Glutamatergic neuron (in vitro differentiated cells): ENCODE measurements around the gene ARMH2. TPM values are rescaled to one million over a fixed set of nuclear protein-coding genes. Genes with fewer than 3 reads are reported as not detected.
"Not testable (repeated sequence)": the region's sequence is repeated elsewhere in the genome, so short reads cannot be mapped to it uniquely, and the experiment has no call there.

ENCODE experiments used
- DNase-seq: peaks from one replicate; pipeline ENCODE4 v3.0.0; 2022
- H3K27ac Mint-ChIP-seq: one replicate; pipeline ENCODE4 v1.8.0; 2020; ENCODE audit warnings: mild to moderate bottlenecking, mixed read lengths, inconsistent platforms; ENCODE audit not compliant: unreplicated experiment
- H3K27me3 Mint-ChIP-seq: one replicate; pipeline ENCODE4 v1.8.0; 2020; ENCODE audit warnings: mild to moderate bottlenecking, moderate library complexity, mixed read lengths, inconsistent platforms; ENCODE audit not compliant: unreplicated experiment
- H3K36me3 Mint-ChIP-seq: one replicate; pipeline ENCODE4 v1.8.0; 2020; ENCODE audit warnings: mild to moderate bottlenecking, mixed read lengths, inconsistent platforms; ENCODE audit not compliant: unreplicated experiment
- H3K4me1 Mint-ChIP-seq: one replicate; pipeline ENCODE4 v1.8.0; 2020; ENCODE audit warnings: mild to moderate bottlenecking, low read depth, mixed read lengths, inconsistent platforms; ENCODE audit not compliant: unreplicated experiment
- H3K4me3 Mint-ChIP-seq: one replicate; pipeline ENCODE4 v1.8.0; 2020; ENCODE audit warnings: mild to moderate bottlenecking, mixed read lengths, inconsistent platforms; ENCODE audit not compliant: unreplicated experiment
- H3K9me3 Mint-ChIP-seq: one replicate; pipeline ENCODE4 v1.8.0; 2020; ENCODE audit warnings: mild to moderate bottlenecking, moderate library complexity, mixed read lengths, inconsistent platforms; ENCODE audit not compliant: unreplicated experiment
- CTCF ChIP-seq: fragments of 200-600 bp; sonication (generic); IDR thresholded peaks from one replicate; pipeline ENCODE4 v1.5.0; 2021; ENCODE audit not compliant: partially characterized antibody, unreplicated experiment
- total RNA-seq: library from RNA; stranded (reverse); fragmentation: NEBNext Ultra II Directional; extraction: Animal tissue kit (Norgen Biotek cat#: 25700); gene quantifications from one replicate; pipeline ENCODE4 v1.2.1, GENCODE V29; 2021; ENCODE audit not compliant: unreplicated experiment

Gene ARMH2
- total RNA-seq, 1 donor from 2014 or later = 0.54 TPM

GRCh38 chr6:24752503-24752902 is 46.2 kb downstream of the ARMH2 start:
- H3K4me3 Mint-ChIP-seq = no peak overlapping the region
- no peaks in the 10 kb centered on the region for H3K4me1 Mint-ChIP-seq
- TF ChIP-seq CTCF = no peak
- no peaks in the 10 kb centered on the region for H3K36me3 Mint-ChIP-seq
- peaks cover 2% of the 10 kb centered on the region for H3K27me3 Mint-ChIP-seq
- H3K9me3 Mint-ChIP-seq = peaks cover 3% of the 10 kb centered on the region
- H3K27ac Mint-ChIP-seq = no peak overlapping the region
- DNase-seq = no peak

GRCh38 chr6:24750878-24751277 is 47.8 kb downstream of the ARMH2 start:
- not testable (repeated sequence) for DNase-seq, H3K36me3 Mint-ChIP-seq, H3K4me1 Mint-ChIP-seq, H3K9me3 Mint-ChIP-seq, H3K4me3 Mint-ChIP-seq, H3K27me3 Mint-ChIP-seq, H3K27ac Mint-ChIP-seq

- H3K27ac Mint-ChIP-seq = no peak overlapping the region
- DNase-seq = no peak
- H3K4me3 Mint-ChIP-seq = no peak overlapping the region
- H3K4me1 Mint-ChIP-seq = no peaks in the 10 kb centered on the region
- no peak for TF ChIP-seq CTCF
- H3K36me3 Mint-ChIP-seq = no peaks in the 10 kb centered on the region
- peaks cover 3% of the 10 kb centered on the region for H3K9me3 Mint-ChIP-seq
- peaks cover 2% of the 10 kb centered on the region for H3K27me3 Mint-ChIP-seq
Observed at GRCh38 chr6:24749297-24749696, 49.4 kb downstream of the ARMH2 start.

Other genes with a start within 250 kb of the ARMH2 start
- 1.8 TPM for gene KIAA0319, start 152.7 kb downstream of the ARMH2 start, total RNA-seq
- 56.9 TPM for gene TDP2, start 132.0 kb downstream of the ARMH2 start, total RNA-seq
- 25.3 TPM for gene ACOT13, start 131.8 kb downstream of the ARMH2 start, total RNA-seq
- 155 TPM for gene C6orf62, start 79.8 kb downstream of the ARMH2 start, total RNA-seq
- 20.1 TPM for gene GMNN, start 24.0 kb downstream of the ARMH2 start, total RNA-seq
- 82.2 TPM for gene RIPOR2, start 137.0 kb upstream of the ARMH2 start, total RNA-seq